Erythroblast (primary cell): ENCODE measurements around the gene CALHM4.

ENCODE experiments used
- GATA1 ChIP-seq: IDR thresholded peaks from 2 replicates; pipeline ENCODE4 v1.6.1; 2011; ENCODE audit warnings: low read depth, mild to moderate bottlenecking, control low read depth, low read length, moderate library complexity
- POLR2A ChIP-seq: IDR thresholded peaks from 2 replicates; pipeline ENCODE4 v1.6.1; 2011; ENCODE audit warnings: mild to moderate bottlenecking, low read length

- no peak for TF ChIP-seq POLR2A
- TF ChIP-seq GATA1: no peak
Measured at GRCh38 chr6:116547358-116547757, 6.2 kb upstream of the CALHM4 start.
